Measurements from ENCODE around the gene RIPPLY1.

RIPPLY1 gene

DNA sequence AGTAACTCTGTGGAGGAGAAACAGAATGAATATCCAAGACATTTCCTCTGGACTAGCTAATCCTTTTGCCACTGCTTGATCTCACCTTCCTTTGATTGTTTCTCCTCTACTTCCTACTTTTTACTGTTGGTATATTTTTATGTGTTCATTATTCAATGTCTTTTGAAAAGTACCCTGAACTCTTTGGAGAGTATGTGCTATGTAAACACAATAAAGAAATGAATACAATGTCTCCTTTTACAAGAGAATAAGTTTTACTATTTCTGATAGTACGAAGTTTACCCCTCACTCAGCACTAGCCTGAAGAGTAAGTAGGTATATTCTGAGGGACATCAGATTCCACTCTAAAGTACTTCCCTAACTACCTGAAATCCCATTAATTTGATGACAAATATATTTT is 36.9 kb upstream of the RIPPLY1 start:
- H3K9me3 ChIP-seq (ENCODE audit: low read depth, low read length): no peaks in the 10 kb centered on the region
- DNase-seq (ENCODE audit: low read depth, low spot score): no peak

DNA sequence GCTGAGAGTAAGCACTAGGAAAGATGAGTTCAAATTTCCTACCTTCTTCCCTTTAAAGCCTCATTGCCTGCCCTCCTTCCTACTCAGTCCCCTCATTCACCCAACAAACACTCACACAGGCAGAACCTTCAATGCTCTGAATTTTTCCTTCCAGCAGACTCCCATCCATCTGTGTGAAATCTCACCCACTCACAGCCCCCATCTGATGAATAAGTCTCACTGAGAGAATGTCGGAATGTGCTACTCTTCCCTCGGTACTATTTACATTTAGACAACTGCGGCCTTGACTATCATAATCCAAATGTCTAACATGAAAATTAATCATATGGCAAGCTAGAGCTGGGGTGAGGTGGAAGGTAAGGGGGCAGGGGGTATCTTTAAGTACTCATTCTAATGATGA is 36.4 kb upstream of the RIPPLY1 start:
- no peak overlapping the region for H3K9ac ChIP-seq (ENCODE audit: insufficient read length)
- no peak for DNase-seq (ENCODE audit: low read depth, low spot score)
- no peak for TF ChIP-seq POLR2AphosphoS5 (IDR thresholded peaks at IDR 0.05; ENCODE audit: borderline replicate concordance, low read depth, low read length)
- TF ChIP-seq FOXP2 (optimal IDR thresholded peaks at IDR 0.05; ENCODE audit: control extremely low read depth, extremely low read length, insufficient read depth): no peak
- no peak for TF ChIP-seq EZH2 (IDR thresholded peaks at IDR 0.05)
- peaks cover 4% of the 10 kb centered on the region; the same call in 1 of the 2 replicates for H3K36me3 ChIP-seq (ENCODE audit: insufficient read depth, low read length)
- no peak overlapping the region for H3K4me3 ChIP-seq
- H3K9me3 ChIP-seq (ENCODE audit: low read depth, low read length): no peaks in the 10 kb centered on the region
- no peak overlapping the region for H3K27ac ChIP-seq

More for the DNA sequence above, 36.9 kb upstream of the RIPPLY1 start:
- H3K4me3 ChIP-seq: no peak overlapping the region
- no peak for TF ChIP-seq EZH2 (IDR thresholded peaks at IDR 0.05)
- no peak for TF ChIP-seq POLR2AphosphoS5 (IDR thresholded peaks at IDR 0.05; ENCODE audit: borderline replicate concordance, low read depth, low read length)
- no peak for TF ChIP-seq FOXP2 (optimal IDR thresholded peaks at IDR 0.05; ENCODE audit: control extremely low read depth, extremely low read length, insufficient read depth)
- no peak overlapping the region for H3K27ac ChIP-seq
- H3K36me3 ChIP-seq (ENCODE audit: insufficient read depth, low read length): peaks cover 4% of the 10 kb centered on the region; the same call in 1 of the 2 replicates
- no peak overlapping the region for H3K9ac ChIP-seq (ENCODE audit: insufficient read length)

DNA sequence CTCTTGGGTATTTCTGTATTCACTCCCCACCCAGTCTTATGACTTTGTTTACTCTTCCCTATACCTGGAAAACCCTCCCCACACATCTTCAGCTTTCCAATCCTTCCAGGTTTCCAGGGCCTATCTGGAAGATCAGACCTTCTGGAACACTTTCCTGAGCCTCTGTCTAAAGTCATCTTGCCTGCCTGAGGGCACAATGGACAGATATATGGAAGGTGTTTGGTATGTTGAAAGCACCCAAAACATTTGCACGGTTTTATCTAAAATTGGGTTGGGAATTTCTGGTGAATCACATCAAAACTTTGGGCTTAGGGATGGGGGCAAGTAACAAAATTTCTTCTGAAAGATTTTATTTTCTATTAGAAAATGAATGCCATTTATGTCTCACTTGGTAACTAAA is 33.1 kb upstream of the RIPPLY1 start:
- no peak overlapping the region for H3K4me3 ChIP-seq
- H3K36me3 ChIP-seq (ENCODE audit: insufficient read depth, low read length): no peaks in the 10 kb centered on the region; the same call in 1 of the 2 replicates
- TF ChIP-seq FOXP2 (optimal IDR thresholded peaks at IDR 0.05; ENCODE audit: control extremely low read depth, extremely low read length, insufficient read depth) (no peak), EZH2 (IDR thresholded peaks at IDR 0.05) (no peak), POLR2AphosphoS5 (IDR thresholded peaks at IDR 0.05; ENCODE audit: borderline replicate concordance, low read depth, low read length) (no peak)
- H3K9me3 ChIP-seq (ENCODE audit: low read depth, low read length): no peaks in the 10 kb centered on the region
- no peak overlapping the region for H3K27ac ChIP-seq
- H3K9ac ChIP-seq (ENCODE audit: insufficient read length): no peak overlapping the region
- DNase-seq (ENCODE audit: low read depth, low spot score): no peak

DNA sequence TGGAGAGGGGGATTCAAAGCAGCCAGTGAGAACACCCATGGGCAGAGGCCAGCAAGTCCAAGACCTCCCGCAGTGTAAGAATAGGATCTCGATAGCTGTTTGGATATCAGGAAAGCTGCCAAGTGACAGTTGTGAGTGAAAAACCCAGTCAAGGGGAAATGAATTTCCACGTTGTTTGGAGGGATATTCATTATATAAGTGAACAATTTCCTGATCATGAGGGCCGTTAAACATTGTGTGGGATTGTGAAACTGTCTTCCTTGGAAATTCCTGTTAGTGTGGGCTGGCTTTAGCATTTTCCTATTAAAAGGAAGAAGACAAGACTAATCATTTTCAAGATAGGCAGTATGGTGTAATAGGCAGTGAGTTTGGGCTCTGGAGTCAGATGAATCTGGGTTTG is 32.0 kb upstream of the RIPPLY1 start:
- no peak for TF ChIP-seq POLR2AphosphoS5 (IDR thresholded peaks at IDR 0.05; ENCODE audit: borderline replicate concordance, low read depth, low read length)
- no peak for TF ChIP-seq FOXP2 (optimal IDR thresholded peaks at IDR 0.05; ENCODE audit: control extremely low read depth, extremely low read length, insufficient read depth)
- no peak for TF ChIP-seq EZH2 (IDR thresholded peaks at IDR 0.05)
- H3K27ac ChIP-seq: no peak overlapping the region
- no peaks in the 10 kb centered on the region for H3K9me3 ChIP-seq (ENCODE audit: low read depth, low read length)
- H3K36me3 ChIP-seq (ENCODE audit: insufficient read depth, low read length): no peaks in the 10 kb centered on the region
- H3K4me3 ChIP-seq: no peak overlapping the region
- DNase-seq (ENCODE audit: low read depth, low spot score): no peak
- H3K9ac ChIP-seq (ENCODE audit: insufficient read length): no peak overlapping the region

DNA sequence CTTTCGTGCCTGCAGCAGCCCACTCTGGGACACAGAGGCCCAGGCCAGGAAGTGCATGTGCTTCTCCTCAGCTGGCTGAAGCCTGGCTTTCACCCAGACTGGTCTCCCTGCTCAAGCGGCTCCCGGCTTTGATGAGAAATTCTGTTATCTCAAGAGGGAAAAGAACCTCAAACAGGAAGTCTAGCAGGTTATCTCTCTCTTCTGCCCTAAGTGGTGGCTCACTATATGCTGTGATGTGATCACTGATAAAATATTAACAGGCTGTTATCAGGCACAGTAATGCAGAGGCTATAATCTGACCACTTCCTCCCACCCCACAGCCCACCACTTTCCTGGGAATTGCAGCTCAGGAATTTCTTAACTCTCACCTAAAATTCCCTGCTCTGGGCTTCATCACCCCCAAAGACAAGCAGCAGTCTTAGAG is 30.4 kb upstream of the RIPPLY1 start:
- no peak overlapping the region for H3K4me3 ChIP-seq
- no peaks in the 10 kb centered on the region for H3K9me3 ChIP-seq (ENCODE audit: low read depth, low read length)
- H3K9ac ChIP-seq (ENCODE audit: insufficient read length): no peak overlapping the region
- TF ChIP-seq FOXP2 (optimal IDR thresholded peaks at IDR 0.05; ENCODE audit: control extremely low read depth, extremely low read length, insufficient read depth) (no peak), EZH2 (IDR thresholded peaks at IDR 0.05) (no peak), POLR2AphosphoS5 (IDR thresholded peaks at IDR 0.05; ENCODE audit: borderline replicate concordance, low read depth, low read length) (no peak)
- no peak for DNase-seq (ENCODE audit: low read depth, low spot score)
- no peak overlapping the region for H3K27ac ChIP-seq
- H3K36me3 ChIP-seq (ENCODE audit: insufficient read depth, low read length): no peaks in the 10 kb centered on the region

DNA sequence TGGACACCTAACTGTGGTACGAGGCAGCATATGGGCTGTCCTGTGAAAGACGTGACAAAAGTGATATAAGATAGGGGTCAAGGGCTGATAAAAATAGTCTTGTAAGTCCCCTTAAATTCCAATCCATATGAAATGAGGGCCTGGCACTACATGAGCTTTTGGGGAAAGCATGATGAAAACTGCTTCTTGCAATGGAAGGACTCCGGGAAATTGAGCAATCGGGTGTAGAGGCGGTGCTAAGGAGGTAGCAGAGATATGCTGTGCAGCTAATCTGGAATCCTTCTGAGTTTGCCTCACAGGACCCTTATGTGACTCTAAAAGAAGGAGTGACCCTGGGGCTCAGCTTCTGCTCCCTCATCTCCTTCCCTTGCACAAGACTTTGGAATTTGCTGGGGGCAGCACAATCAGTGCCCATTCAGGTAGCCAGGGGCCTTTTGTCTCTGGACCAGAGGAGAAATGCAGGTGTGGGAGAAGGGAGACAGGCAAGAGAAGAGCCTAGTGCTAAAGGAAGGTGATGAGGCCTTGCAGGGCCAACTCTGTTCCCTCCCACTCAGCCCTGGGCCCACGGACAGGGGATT is 29.9 kb upstream of the RIPPLY1 start:
- Histone ChIP-seq H3K9ac (ENCODE audit: insufficient read length) (no peak overlapping the region), H3K27ac (no peak overlapping the region), H3K4me3 (no peak overlapping the region), H3K9me3 (ENCODE audit: low read depth, low read length) (no peaks in the 10 kb centered on the region), H3K36me3 (ENCODE audit: insufficient read depth, low read length) (no peaks in the 10 kb centered on the region)
- no peak for DNase-seq (ENCODE audit: low read depth, low spot score)
- TF ChIP-seq FOXP2 (optimal IDR thresholded peaks at IDR 0.05; ENCODE audit: control extremely low read depth, extremely low read length, insufficient read depth): no peak
- no peak for TF ChIP-seq EZH2 (IDR thresholded peaks at IDR 0.05)

DNA sequence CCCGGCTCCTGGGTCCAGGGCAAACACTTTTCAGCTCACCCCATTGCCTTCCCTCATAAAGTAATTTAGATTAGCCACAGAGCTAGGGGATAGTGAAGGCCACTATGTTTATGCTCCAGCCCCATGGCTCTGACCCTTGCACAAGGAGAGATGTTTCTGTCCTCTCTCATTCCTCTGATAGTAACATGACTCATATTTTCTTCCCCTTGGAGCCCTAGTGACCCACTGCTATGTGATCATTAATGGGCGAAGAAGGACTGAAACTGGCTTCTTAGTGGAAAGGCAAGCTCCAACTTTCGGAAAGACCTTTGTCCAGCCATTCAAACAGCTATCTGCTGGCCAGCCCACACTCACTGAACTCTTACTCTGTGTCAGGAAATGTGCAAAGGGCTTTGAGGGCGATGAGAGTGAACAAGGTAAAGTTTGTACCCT is 29.4 kb upstream of the RIPPLY1 start:
- Histone ChIP-seq H3K9ac (ENCODE audit: insufficient read length) (no peak overlapping the region), H3K27ac (no peak overlapping the region), H3K9me3 (ENCODE audit: low read depth, low read length) (no peaks in the 10 kb centered on the region), H3K36me3 (ENCODE audit: insufficient read depth, low read length) (no peaks in the 10 kb centered on the region), H3K4me3 (no peak overlapping the region)
- TF ChIP-seq FOXP2 (optimal IDR thresholded peaks at IDR 0.05; ENCODE audit: control extremely low read depth, extremely low read length, insufficient read depth): no peak
- TF ChIP-seq EZH2 (IDR thresholded peaks at IDR 0.05): no peak
- no peak for TF ChIP-seq POLR2AphosphoS5 (IDR thresholded peaks at IDR 0.05; ENCODE audit: borderline replicate concordance, low read depth, low read length)
- no peak for DNase-seq (ENCODE audit: low read depth, low spot score)

DNA sequence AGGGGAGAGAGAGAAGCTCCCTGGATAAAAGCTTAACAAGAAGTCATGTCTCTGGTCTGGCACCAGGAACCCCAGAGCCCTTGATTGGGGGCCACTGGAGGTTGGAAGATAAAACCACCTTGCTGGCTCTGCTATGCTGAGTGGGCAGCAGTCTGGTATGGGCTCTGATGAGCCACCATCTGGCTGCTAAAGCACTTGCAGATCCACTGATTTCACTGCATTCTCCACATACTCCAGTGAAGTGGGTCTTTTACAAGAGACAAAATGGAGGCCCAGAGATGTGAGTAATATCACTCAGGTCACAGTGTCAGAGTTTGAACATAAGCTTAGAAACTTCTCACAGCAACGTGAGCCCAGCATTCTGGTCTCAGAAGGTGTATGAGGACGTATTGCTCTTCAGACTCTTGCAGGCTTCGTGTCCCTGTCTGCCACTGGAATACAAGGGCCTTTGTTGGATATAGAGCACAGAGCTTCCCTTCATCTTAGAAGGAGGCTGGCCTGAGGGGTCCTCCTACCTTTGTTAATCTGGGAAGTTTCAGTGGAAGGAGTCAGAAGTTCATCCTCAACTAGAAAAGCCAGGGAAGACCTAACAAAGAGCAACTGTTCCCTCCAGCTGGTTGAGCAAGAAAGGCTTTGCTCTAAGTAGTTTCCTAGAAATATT is 28.8 kb upstream of the RIPPLY1 start:
- TF ChIP-seq POLR2AphosphoS5 (IDR thresholded peaks at IDR 0.05; ENCODE audit: borderline replicate concordance, low read depth, low read length) (no peak), FOXP2 (optimal IDR thresholded peaks at IDR 0.05; ENCODE audit: control extremely low read depth, extremely low read length, insufficient read depth) (no peak), EZH2 (IDR thresholded peaks at IDR 0.05) (no peak)
- no peak overlapping the region for H3K27ac ChIP-seq
- no peak overlapping the region for H3K9ac ChIP-seq (ENCODE audit: insufficient read length)
- no peak for DNase-seq (ENCODE audit: low read depth, low spot score)
- no peaks in the 10 kb centered on the region for H3K9me3 ChIP-seq (ENCODE audit: low read depth, low read length)
- no peaks in the 10 kb centered on the region for H3K36me3 ChIP-seq (ENCODE audit: insufficient read depth, low read length)
- no peak overlapping the region for H3K4me3 ChIP-seq
